Endothelial cell (in vitro differentiated cells): ENCODE results near the gene ZNF544. TPM values are rescaled to one million over a fixed set of nuclear protein-coding genes. Genes with fewer than 3 reads are reported as not detected.

Experiments used
- DNase-seq: peaks from one replicate; pipeline ENCODE4 v3.0.0; 2021; ENCODE audit warnings: low spot score
- H3K27ac Mint-ChIP-seq: one replicate; pipeline ENCODE4 v1.8.0; 2021; ENCODE audit warnings: mixed read lengths, inconsistent platforms; ENCODE audit not compliant: unreplicated experiment
- H3K27me3 Mint-ChIP-seq: one replicate; pipeline ENCODE4 v1.8.0; 2021; ENCODE audit warnings: mild to moderate bottlenecking, moderate library complexity, mixed read lengths, inconsistent platforms; ENCODE audit not compliant: unreplicated experiment
- H3K36me3 Mint-ChIP-seq: one replicate; pipeline ENCODE4 v1.8.0; 2021; ENCODE audit warnings: mild to moderate bottlenecking, low read depth, mixed read lengths, inconsistent platforms; ENCODE audit not compliant: unreplicated experiment
- H3K4me1 Mint-ChIP-seq: one replicate; pipeline ENCODE4 v1.8.0; 2021; ENCODE audit warnings: mild to moderate bottlenecking, mixed read lengths, inconsistent platforms; ENCODE audit not compliant: unreplicated experiment
- H3K4me3 Mint-ChIP-seq: one replicate; pipeline ENCODE4 v1.8.0; 2021; ENCODE audit warnings: mild to moderate bottlenecking, mixed read lengths, inconsistent platforms; ENCODE audit not compliant: unreplicated experiment
- H3K9me3 Mint-ChIP-seq: one replicate; pipeline ENCODE4 v1.8.0; 2021; ENCODE audit warnings: mixed read lengths, inconsistent platforms; ENCODE audit not compliant: unreplicated experiment
- CTCF ChIP-seq: fragments of 200-600 bp; sonication (generic); IDR thresholded peaks from one replicate; pipeline ENCODE4 v1.5.0; 2021; ENCODE audit warnings: antibody characterized with exemption; ENCODE audit not compliant: unreplicated experiment
- total RNA-seq: library from RNA; stranded (reverse); fragmentation: NEBNext Ultra II Directional; extraction: Animal tissue kit (Norgen Biotek cat#: 25700); gene quantifications from one replicate; pipeline ENCODE4 v1.2.1, GENCODE V29; 2021; ENCODE audit not compliant: unreplicated experiment

ZNF544 gene
- total RNA-seq, 1 donor from 2014 or later: 44.3 TPM

GRCh38 chr19:58212336-58213074, 16.2 kb upstream of the ZNF544 start:
- no peak overlapping the region for H3K27ac Mint-ChIP-seq
- no peaks in the 10 kb centered on the region for H3K4me1 Mint-ChIP-seq
- peaks cover 91% of the 10 kb centered on the region for H3K36me3 Mint-ChIP-seq
- no peak for TF ChIP-seq CTCF
- no peak for DNase-seq
- peaks cover 12% of the 10 kb centered on the region for H3K27me3 Mint-ChIP-seq
- H3K9me3 Mint-ChIP-seq: peaks cover 56% of the 10 kb centered on the region
- peak overlapping the region; percentile 86 for H3K4me3 Mint-ChIP-seq

GRCh38 chr19:58213075-58213369, 15.7 kb upstream of the ZNF544 start:
- Mint-ChIP-seq H3K9me3 (peaks cover 51% of the 10 kb centered on the region), H3K4me1 (no peaks in the 10 kb centered on the region), H3K4me3 (peak overlapping the region; percentile 86), H3K36me3 (peaks cover 88% of the 10 kb centered on the region), H3K27ac (no peak overlapping the region), H3K27me3 (peaks cover 12% of the 10 kb centered on the region)
- DNase-seq: no peak
- no peak for TF ChIP-seq CTCF

GRCh38 chr19:58217069-58217481, 11.6 kb upstream of the ZNF544 start:
- H3K27ac Mint-ChIP-seq: no peak overlapping the region
- DNase-seq: no peak
- no peak overlapping the region for H3K4me3 Mint-ChIP-seq
- peaks cover 54% of the 10 kb centered on the region for H3K36me3 Mint-ChIP-seq
- H3K9me3 Mint-ChIP-seq: peaks cover 23% of the 10 kb centered on the region
- H3K27me3 Mint-ChIP-seq: peaks cover 2% of the 10 kb centered on the region
- no peak for TF ChIP-seq CTCF
- H3K4me1 Mint-ChIP-seq: no peaks in the 10 kb centered on the region

DNA sequence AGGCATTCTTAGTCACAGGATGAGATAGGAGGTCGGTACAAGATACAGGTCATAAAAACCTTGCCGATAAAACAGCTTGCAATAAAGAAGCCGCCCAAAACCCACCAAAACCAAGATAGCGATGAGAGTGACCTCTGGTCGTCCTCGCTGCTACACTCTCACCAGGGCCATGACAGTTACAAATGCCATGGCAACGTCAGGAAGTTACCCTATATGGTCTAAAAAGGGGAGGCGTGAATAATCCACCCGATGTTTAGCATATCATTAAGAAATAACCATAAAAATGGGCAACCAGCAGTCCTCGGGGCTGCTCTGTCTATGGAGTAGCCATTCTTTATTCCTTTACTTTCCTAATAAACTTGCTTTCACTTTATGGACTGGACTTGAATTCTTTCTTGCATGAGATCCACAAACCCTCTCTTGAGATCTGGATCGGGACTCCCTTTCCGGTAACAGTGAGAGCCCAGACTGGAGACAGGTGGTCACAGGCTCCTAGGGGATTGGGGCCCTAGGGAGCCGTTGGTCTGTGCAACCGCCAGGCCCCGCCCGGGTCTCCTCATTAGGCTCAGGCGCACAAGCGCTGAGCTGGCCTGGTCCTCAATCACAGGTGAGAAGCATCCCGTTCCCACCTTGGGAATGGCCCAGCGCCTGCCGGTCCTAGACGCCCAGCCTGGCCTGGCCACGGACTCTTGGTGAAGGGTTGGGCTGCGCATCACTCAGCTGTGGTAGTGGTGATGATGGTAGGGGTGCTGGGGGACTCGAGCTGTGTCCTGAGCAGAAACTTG, 10.9 kb upstream of the ZNF544 start:
- no peak for DNase-seq
- no peak for TF ChIP-seq CTCF
- Mint-ChIP-seq H3K4me3 (no peak overlapping the region), H3K4me1 (no peaks in the 10 kb centered on the region), H3K27me3 (peaks cover 2% of the 10 kb centered on the region), H3K36me3 (peaks cover 50% of the 10 kb centered on the region), H3K9me3 (peaks cover 16% of the 10 kb centered on the region), H3K27ac (no peak overlapping the region)

DNA sequence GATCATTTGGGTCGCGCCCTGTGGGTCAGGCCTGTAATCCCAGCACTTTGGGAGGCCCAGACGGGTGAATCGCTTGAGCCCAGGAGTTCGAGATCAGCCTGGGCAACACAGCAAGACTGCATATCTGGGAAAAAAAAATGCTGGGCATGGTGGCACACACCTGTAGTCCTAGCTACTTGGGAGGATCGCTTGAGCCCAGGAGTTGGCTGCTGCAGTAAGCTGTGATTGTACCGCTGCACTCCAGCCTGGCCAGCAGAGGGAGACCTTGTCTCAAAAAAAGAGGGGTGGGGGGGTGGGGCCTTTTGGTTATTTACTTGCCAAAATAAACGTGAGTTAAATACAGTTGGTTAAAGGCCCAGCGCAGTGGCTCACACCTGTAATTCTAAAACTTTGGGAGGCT, 9.8 kb upstream of the ZNF544 start:
- H3K27ac Mint-ChIP-seq: no peak overlapping the region
- peaks cover 8% of the 10 kb centered on the region for H3K9me3 Mint-ChIP-seq
- peak; percentile 19 for DNase-seq

More for the DNA sequence above, 9.8 kb upstream of the ZNF544 start:
- Mint-ChIP-seq H3K27me3 (peaks cover 2% of the 10 kb centered on the region), H3K4me3 (no peak overlapping the region), H3K4me1 (no peaks in the 10 kb centered on the region), H3K36me3 (peaks cover 40% of the 10 kb centered on the region)
- TF ChIP-seq CTCF: peak; percentile 25
